Kidney (tissue), 14 donors: ENCODE measurements around the gene CYSTM1. TPM values are rescaled to one million over a fixed set of nuclear protein-coding genes. Genes with fewer than 3 reads are reported as not detected.
A peak's percentile ranks its signal among the peaks of the same experiment; 100 is the strongest.

Source experiments
- DNase-seq, 5 donors: peaks; one replicate each; pipeline ENCODE4 v3.0.0-alpha.2; 2013 to 2020
- FAIRE-seq: peaks from 2 replicates; lab custom pipeline; 2012; peaks lifted over from hg19 to GRCh38; lab: Jason Lieb, UNC
- H3K27ac ChIP-seq, 2 donors: one replicate each; pipeline ENCODE4 v1.7.0; 2013; ENCODE audit warnings: low read depth in 2 of 2, low read length in 2 of 2, inconsistent platforms in 1 of 2
- H3K27me3 ChIP-seq: one replicate; pipeline ENCODE4 v1.7.1; 2013; ENCODE audit warnings: low read length, inconsistent platforms; ENCODE audit not compliant: control insufficient read depth, insufficient read depth
- H3K36me3 ChIP-seq, 3 donors: one replicate each; pipeline versions ENCODE4 v1.7.0 to v1.7.1; 2013; ENCODE audit warnings: low read length in 3 of 3, control low read depth in 1 of 3, inconsistent platforms in 1 of 3; ENCODE audit not compliant: insufficient read depth in 3 of 3, control insufficient read depth in 2 of 3
- H3K4me1 ChIP-seq, 3 donors: one replicate each; pipeline versions ENCODE4 v1.7.0 to v1.7.1; 2013; ENCODE audit warnings: low read length in 3 of 3, inconsistent platforms in 1 of 3, low read depth in 1 of 3; ENCODE audit not compliant: control insufficient read depth in 2 of 3, insufficient read depth in 2 of 3
- H3K4me3 ChIP-seq, 3 donors: one replicate each; pipeline versions ENCODE4 v1.7.0 to v1.8.1; 2013; ENCODE audit warnings: low read length in 3 of 3, control low read depth in 1 of 3, inconsistent platforms in 1 of 3
- H3K9ac ChIP-seq, 3 donors: one replicate each; pipeline versions ENCODE4 v1.7.0 to v1.7.1; 2013; ENCODE audit warnings: low read length in 3 of 3, control low read depth in 1 of 3, inconsistent platforms in 1 of 3
- H3K9me3 ChIP-seq, 3 donors: one replicate each; pipeline versions ENCODE4 v1.7.0 to v1.7.1; 2013; ENCODE audit warnings: low read length in 3 of 3, control low read depth in 1 of 3, inconsistent platforms in 1 of 3; ENCODE audit not compliant: control insufficient read depth in 2 of 3, insufficient read depth in 1 of 3
- intact Hi-C: fragments of 100-400 bp; cut with DNase I; formaldehyde crosslinking; loops from one replicate; pipeline ENCODE4 v1.11.1; 2022
- polyA plus RNA-seq: library from polyadenylated mRNA; stranded (reverse); fragments of 350-450 nt; fragmentation: Illumina TruSeq; extraction: RNeasy Lipid Tissue Mini Kit (QIAGEN cat#74804); gene quantifications from one replicate; pipeline ENCODE4 v1.2.3, GENCODE V29; 2014; ENCODE audit warnings: low read depth, low replicate concordance; ENCODE audit not compliant: insufficient read depth
- total RNA-seq: library from RNA; stranded (reverse); fragmentation: NEBNext Ultra II Directional; extraction: Animal tissue kit (Norgen Biotek cat#: 25700); gene quantifications from one replicate; pipeline ENCODE4 v1.2.1, GENCODE V29; 2021
- TF ChIP-seq, protein P1 (sequence below): IDR thresholded peaks from 3 replicates; pipeline ENCODE4 v1.5.1; 2012; ENCODE audit warnings: mild to moderate bottlenecking, moderate library complexity, borderline replicate concordance; ENCODE audit not compliant: insufficient read depth; ENCODE audit errors: extremely low read depth
- donor health status: control.
- donor health status: control.
- donor health status: control.
- donor health status: control.
- donor health status: control.
- donor health status: DM: yes; HTN: yes; CAD: no.
- donor health status: Normal renal cell carcinoma (clear cell type).

CYSTM1 gene
- total and polyA plus RNA-seq, 2 donors from 2014 or later, result 157 to 485 TPM

DNA sequence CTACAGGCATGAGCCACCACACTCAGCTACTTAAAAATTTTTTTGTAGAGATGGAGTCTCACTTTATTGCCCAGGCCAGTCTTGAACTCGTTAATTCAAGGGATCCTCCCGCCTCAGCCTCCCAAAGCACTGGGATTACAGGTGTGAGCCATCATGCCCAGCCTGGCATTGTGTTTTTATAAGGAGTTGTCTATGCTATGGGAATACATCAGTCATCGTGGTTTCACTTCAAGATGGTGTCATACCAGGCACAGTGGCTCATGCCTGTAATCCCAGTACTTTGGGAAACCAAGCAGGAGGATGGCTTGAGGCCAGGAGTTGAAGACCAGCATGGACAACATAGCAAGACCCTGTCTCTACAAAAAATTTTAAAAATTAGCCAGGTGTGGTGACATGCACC is 49.7 kb downstream of the CYSTM1 start:
- H3K4me3 ChIP-seq, result no peak overlapping the region
- TF ChIP-seq, protein P1, sequence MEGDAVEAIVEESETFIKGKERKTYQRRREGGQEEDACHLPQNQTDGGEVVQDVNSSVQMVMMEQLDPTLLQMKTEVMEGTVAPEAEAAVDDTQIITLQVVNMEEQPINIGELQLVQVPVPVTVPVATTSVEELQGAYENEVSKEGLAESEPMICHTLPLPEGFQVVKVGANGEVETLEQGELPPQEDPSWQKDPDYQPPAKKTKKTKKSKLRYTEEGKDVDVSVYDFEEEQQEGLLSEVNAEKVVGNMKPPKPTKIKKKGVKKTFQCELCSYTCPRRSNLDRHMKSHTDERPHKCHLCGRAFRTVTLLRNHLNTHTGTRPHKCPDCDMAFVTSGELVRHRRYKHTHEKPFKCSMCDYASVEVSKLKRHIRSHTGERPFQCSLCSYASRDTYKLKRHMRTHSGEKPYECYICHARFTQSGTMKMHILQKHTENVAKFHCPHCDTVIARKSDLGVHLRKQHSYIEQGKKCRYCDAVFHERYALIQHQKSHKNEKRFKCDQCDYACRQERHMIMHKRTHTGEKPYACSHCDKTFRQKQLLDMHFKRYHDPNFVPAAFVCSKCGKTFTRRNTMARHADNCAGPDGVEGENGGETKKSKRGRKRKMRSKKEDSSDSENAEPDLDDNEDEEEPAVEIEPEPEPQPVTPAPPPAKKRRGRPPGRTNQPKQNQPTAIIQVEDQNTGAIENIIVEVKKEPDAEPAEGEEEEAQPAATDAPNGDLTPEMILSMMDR, result no peak
- no peaks in the 10 kb centered on the region for H3K9me3 ChIP-seq
- no peak for DNase-seq
- intact Hi-C loops, result no loop called here
- no peak overlapping the region for H3K9ac ChIP-seq
- no peak overlapping the region for H3K27ac ChIP-seq
- no peaks in the 10 kb centered on the region for H3K36me3 ChIP-seq
- FAIRE-seq, result no peak
- H3K27me3 ChIP-seq, result no peaks in the 10 kb centered on the region
- H3K4me1 ChIP-seq, result peaks cover 0 to 49% (median 46%) of the 10 kb centered on the region in 3 donors

DNA sequence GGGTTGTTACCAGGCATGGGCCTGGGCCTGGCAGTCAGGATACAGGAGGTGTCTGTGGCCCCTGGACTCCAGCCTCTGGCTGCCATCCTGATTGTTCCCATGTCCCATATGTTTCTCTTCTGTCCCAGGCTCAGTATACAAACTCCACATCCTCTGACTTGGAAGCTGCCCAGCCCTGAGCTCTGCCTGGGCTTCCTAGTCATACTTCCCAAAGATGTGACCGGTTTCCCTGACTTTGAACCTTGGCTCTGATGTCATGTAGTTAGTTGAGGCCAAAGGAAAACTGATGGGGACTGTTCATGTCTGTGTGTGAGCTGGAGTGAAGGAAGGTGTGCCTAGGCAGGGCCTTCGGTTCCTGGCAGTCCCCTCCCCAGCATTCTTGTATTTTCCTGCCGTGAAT is 50.4 kb downstream of the CYSTM1 start:
- no peak overlapping the region for H3K4me3 ChIP-seq
- intact Hi-C loops, result no loop called here
- no peak overlapping the region for H3K27ac ChIP-seq
- H3K27me3 ChIP-seq, result no peaks in the 10 kb centered on the region
- FAIRE-seq (no peak), DNase-seq (no peak)
- TF ChIP-seq, protein P1, result no peak
- H3K9me3 ChIP-seq, result no peaks in the 10 kb centered on the region
- H3K9ac ChIP-seq, result no peak overlapping the region
- H3K36me3 ChIP-seq, result no peaks in the 10 kb centered on the region
- peaks cover 0 to 43% (median 38%) of the 10 kb centered on the region in 3 donors for H3K4me1 ChIP-seq

DNA sequence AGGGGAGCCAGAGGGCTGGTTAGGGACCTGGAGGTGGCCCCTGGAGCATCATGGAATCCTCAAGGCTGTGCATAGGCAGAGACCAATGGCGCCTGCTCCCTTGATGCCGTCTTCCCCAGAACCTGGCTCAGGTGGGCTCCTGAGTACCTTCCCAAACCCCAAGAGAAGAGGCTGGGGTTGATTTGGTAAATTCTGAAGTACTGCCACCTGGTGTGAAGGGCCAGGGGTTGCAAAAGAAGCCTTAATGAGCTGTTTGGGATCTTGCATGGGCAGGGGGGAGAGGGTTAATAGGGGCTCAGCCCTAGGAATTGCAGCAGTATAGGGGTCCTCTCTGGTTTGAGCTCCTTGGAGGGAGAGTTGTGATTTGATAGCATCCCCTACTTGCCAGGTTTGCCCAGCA is 52.1 kb downstream of the CYSTM1 start:
- TF ChIP-seq, protein P1, result no peak
- Histone ChIP-seq H3K4me3 (no peak overlapping the region), H3K4me1 (peaks cover 0 to 29% (median 22%) of the 10 kb centered on the region in 3 donors), H3K27ac (no peak overlapping the region), H3K9me3 (no peaks in the 10 kb centered on the region), H3K27me3 (no peaks in the 10 kb centered on the region), H3K9ac (no peak overlapping the region), H3K36me3 (no peaks in the 10 kb centered on the region)
- intact Hi-C loops, result no loop called here
- FAIRE-seq, result no peak
- DNase-seq, result no peak

DNA sequence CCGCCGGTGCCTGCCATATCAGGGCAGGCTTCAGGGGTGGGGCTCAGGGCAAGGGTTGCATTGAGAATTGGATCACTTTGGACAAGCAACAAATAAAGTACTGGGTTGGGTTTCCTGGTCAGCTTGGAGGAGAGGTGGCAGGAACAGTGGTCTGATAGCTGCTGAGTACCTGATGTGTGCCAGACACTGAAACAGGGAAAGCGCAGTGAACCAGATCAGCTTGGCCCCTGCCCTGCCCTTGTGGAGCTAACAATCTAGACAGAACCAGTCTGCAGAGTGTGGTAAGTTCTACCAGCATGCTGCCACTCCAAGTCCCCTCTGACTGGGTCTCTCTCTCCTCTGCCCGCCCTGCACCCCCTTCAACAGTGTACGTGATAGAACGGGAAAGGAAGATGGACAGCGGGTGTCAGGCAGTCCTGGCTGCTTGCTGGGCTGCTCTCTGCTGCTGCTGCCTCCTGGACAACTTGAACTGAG is 53.4 kb downstream of the CYSTM1 start:
- H3K4me1 ChIP-seq, result peaks cover 0 to 16% (median 11%) of the 10 kb centered on the region in 3 donors

More for the DNA sequence above, 53.4 kb downstream of the CYSTM1 start:
- no peak overlapping the region for H3K4me3 ChIP-seq
- FAIRE-seq (no peak), DNase-seq (no peak)
- no peaks in the 10 kb centered on the region for H3K9me3 ChIP-seq
- no peaks in the 10 kb centered on the region for H3K27me3 ChIP-seq
- peak overlapping the region in 1 of 2 donors; percentile 23 for H3K27ac ChIP-seq
- TF ChIP-seq, protein P1, result no peak
- intact Hi-C loops, result no loop called here
- no peaks in the 10 kb centered on the region for H3K36me3 ChIP-seq
- no peak overlapping the region for H3K9ac ChIP-seq
